HG02571 (cell line): ENCODE measurements around the gene SLC13A3.

Experiments used
- ATAC-seq: cut with Tn5 transposase; IDR thresholded peaks from one replicate; pipeline ENCODE4 v1.9.1; 2021; ENCODE audit warnings: mild to moderate bottlenecking, moderate library complexity; ENCODE audit not compliant: unreplicated experiment

SLC13A3 gene

GRCh38 chr20:46563170-46563859, 87.9 kb downstream of the SLC13A3 start:
- ATAC-seq, result no peak

GRCh38 chr20:46562373-46563169, 88.7 kb downstream of the SLC13A3 start:
- ATAC-seq, result no peak

GRCh38 chr20:46562009-46562372, 89.3 kb downstream of the SLC13A3 start:
- no peak for ATAC-seq

- no peak for ATAC-seq
Measured at GRCh38 chr20:46559685-46560440, 91.4 kb downstream of the SLC13A3 start.

GRCh38 chr20:46559001-46559400, 92.3 kb downstream of the SLC13A3 start:
- no peak for ATAC-seq

- ATAC-seq, result no peak
Measured at GRCh38 chr20:46558511-46558959, 92.7 kb downstream of the SLC13A3 start.

GRCh38 chr20:46557231-46557956, 93.9 kb downstream of the SLC13A3 start:
- ATAC-seq, result no peak

GRCh38 chr20:46555370-46555956, 95.8 kb downstream of the SLC13A3 start:
- no peak for ATAC-seq

GRCh38 chr20:46554828-46555227, 96.4 kb downstream of the SLC13A3 start:
- ATAC-seq, result no peak

GRCh38 chr20:46553926-46554325, 97.3 kb downstream of the SLC13A3 start:
- ATAC-seq, result no peak

GRCh38 chr20:46552460-46553420, 98.5 kb downstream of the SLC13A3 start:
- ATAC-seq, result peak; percentile 68

GRCh38 chr20:46551522-46552381, 99.5 kb downstream of the SLC13A3 start:
- ATAC-seq, result no peak

GRCh38 chr20:46550461-46550860, 100.8 kb downstream of the SLC13A3 start, which contains the start of gene OCSTAMP:
TSS of gene OCSTAMP (minus strand) at chr20:46550654. CDS start at chr20:46550560, 94 bp downstream.
- no peak for ATAC-seq

GRCh38 chr20:46549188-46549972, 101.9 kb downstream of the SLC13A3 start:
- no peak for ATAC-seq

GRCh38 chr20:46548688-46549087, 102.6 kb downstream of the SLC13A3 start:
- no peak for ATAC-seq

- ATAC-seq, result no peak
Measured at GRCh38 chr20:46547995-46548394, 103.3 kb downstream of the SLC13A3 start.

- ATAC-seq, result no peak
Measured at GRCh38 chr20:46546936-46547335, 104.3 kb downstream of the SLC13A3 start.

GRCh38 chr20:46546298-46546697, 105.0 kb downstream of the SLC13A3 start:
- ATAC-seq, result no peak
